Measurements from ENCODE around the gene IKBIP. TPM values are rescaled to one million over a fixed set of nuclear protein-coding genes. Genes with fewer than 3 reads are reported as not detected.
"Not testable (repeated sequence)": the region's sequence is repeated elsewhere in the genome, so short reads cannot be mapped to it uniquely, and the experiment has no call there.

The IKBIP gene, protein sequence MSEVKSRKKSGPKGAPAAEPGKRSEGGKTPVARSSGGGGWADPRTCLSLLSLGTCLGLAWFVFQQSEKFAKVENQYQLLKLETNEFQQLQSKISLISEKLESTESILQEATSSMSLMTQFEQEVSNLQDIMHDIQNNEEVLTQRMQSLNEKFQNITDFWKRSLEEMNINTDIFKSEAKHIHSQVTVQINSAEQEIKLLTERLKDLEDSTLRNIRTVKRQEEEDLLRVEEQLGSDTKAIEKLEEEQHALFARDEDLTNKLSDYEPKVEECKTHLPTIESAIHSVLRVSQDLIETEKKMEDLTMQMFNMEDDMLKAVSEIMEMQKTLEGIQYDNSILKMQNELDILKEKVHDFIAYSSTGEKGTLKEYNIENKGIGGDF
- 97.9 TPM for polyA plus RNA-seq (2013, experiment 1 of 2; ENCODE audit: insufficient read length)
- polyA plus RNA-seq (2013, experiment 2 of 2; ENCODE audit: insufficient read length): 72.5 TPM

GRCh38 chr12:98644712-98645571, at the start of gene IKBIP, which contains the start of gene APAF1:
TSS of gene IKBIP (minus strand) at chr12:98644788. CDS start at chr12:98644701, 87 bp downstream.
TSS of gene APAF1 (plus strand) at chr12:98645290. CDS start at chr12:98648360, 3,070 bp downstream.
- DNase-seq: peak; percentile 96

DNA sequence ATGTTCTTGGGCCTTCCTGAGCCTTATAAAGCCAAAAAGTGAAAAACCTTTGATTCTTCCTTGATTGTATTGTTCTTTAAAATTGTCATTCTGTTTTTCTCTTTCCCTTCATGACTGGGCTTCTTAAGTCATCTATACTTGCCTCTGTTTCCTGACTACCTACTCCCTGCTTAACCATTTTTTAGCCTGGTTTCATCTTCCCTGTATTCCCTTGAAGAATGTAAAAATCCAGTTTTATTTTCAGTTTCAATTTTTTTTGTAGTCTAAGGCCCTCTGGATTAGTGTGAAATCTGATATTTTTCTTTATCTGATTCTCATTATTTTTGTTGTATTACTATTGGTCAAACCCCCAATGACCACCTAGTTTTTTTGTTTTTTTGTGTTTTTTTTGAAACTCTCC, 46.8 kb upstream of the IKBIP start:
- no peak for DNase-seq

DNA sequence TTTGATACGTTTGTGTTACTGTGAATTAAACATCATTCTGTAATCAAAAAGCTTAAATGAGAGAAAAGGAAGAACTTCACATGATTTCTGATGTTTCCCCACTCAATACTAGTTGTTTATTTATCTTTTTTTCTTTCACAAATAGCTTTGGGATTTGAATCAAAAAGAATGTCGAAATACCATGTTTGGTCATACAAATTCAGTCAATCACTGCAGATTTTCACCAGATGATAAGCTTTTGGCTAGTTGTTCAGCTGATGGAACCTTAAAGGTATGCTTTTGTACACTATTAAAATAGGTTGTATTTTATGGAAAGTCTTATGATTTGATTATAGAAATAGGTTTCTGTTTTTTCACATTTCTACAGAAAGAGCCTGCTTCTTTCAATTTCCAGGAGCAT, 42.0 kb upstream of the IKBIP start:
- DNase-seq: no peak

DNA sequence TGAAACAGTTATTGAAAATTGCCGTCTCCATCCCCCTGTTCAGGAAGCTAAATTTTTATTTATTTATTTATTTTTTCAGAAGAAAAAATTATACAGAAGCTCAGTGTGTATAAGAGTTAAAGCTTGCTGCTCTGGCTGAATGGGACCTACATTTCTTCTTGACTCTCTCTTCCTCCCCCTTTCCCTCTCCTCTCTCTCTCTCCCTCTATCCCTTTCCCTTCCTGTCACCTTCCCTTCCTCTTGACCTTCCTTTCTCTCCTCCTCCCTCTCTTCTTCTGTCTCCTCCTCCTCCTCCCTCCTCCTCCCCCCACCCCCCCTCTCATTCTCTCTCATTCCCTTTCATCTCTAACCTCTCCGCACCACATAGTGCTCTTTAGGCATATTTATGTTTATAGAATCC, 39.6 kb upstream of the IKBIP start:
- DNase-seq: no peak

GRCh38 chr12:98679611-98680005, 35.0 kb upstream of the IKBIP start:
- no peak for DNase-seq

DNA sequence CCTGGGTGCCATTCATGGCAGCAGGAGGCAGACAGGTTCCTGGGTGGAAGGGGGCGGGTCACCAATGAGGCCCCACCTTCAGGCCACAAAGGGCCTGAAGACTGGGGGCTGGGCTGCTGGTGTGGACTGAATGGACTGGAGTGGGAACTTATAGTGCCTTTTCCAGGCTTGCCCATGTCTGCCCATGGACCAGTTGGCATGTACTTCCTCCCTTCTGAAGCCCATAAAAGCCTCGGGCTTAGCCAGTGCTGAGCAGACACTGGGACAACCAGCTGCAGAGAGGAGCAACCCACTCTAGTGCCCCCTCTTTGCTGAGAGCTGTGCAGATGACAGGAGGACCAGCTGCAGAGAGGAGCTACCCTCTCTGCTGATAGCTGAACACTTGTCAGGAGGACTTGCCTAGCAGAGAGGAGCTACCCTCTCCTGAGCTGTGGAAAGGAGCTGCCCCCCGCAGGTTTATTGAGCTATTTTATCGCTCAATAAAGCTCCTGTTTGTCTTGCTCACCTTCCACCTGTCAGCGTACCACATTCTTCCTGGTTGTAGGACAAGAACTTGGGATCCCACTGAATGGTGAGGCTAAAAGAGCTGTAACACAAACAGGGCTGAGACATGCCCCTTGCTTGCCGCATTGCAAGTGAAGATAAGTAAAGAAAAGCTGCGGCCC, 34.5 kb upstream of the IKBIP start:
- DNase-seq: no peak

GRCh38 chr12:98678236-98678945, 33.8 kb upstream of the IKBIP start:
- no peak for DNase-seq

DNA sequence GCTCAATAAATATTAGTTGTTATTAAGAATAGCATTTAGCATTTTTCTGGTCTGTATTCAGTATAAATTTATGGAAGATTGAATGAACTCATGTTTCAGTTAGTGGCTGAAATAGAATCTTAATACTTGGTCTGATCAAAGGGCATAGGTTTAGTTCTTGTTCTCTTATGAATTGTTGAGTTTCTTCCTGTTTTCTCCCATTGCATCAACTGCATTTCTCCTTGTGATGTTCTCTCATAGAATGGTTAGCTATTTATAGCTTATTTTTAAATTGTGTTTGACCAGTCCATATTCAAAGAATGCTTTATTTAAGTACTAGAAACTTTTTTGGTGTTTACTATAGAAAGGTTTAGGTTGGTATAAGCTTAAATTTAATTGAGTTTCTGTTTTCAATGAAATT, 30.3 kb upstream of the IKBIP start:
- no peak for DNase-seq

DNA sequence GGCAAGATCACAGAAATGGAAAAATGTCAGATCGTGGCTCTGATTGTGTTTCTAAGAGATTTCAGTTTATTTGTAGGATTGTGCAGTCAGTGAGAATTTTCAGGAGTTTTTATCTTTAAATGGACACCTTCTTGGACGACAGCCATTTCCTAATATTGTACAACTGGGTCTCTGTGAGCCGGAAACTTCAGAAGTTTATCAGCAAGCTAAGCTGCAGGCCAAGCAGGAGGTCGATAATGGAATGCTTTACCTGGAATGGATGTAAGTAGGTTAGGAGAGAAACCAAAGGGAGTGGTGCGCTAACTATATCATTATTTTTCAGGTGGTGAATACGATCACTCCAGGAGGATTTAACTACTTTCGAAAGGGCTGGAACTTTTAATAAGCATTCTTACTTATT, 26.9 kb upstream of the IKBIP start:
- no peak for DNase-seq

DNA sequence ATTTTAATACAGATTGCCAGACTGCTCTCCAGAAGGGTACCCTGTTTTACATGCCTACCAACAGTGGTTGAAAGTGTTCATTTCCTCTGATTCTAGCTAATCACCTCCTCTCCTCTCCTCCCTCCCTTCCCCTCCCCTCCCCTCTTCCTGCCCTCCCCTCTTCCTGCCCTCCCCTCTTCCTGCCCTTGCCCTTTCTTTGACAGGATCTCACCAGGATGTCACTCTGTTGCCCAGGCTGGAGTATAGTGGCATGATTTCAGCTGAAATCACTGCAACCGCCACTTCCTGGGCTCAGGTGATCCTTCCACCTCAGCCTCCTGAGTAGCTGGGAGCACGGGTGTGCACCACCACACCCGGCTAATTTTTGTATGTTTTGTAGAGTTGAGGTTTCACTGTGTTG, 25.2 kb upstream of the IKBIP start:
- DNase-seq: no peak

DNA sequence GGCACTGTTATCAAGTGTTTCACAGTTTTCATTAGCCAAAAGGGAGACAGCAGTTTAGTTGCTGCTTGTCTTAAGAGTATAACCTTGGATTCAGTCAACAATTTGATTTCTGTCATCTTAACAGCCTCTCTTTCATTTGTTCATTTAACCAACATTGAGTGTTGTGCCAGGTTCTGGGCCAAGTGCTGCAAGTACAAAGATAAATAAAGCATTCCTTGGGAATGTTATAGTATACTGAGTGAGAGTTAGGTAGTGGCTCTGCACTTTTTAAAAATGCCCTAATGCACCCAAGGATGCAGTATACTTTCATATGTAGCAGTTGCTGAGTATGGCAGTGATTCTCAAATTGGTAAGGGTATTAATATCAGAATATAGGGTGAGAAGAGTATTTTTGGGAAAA, 15.9 kb upstream of the IKBIP start:
- DNase-seq: no peak

DNA sequence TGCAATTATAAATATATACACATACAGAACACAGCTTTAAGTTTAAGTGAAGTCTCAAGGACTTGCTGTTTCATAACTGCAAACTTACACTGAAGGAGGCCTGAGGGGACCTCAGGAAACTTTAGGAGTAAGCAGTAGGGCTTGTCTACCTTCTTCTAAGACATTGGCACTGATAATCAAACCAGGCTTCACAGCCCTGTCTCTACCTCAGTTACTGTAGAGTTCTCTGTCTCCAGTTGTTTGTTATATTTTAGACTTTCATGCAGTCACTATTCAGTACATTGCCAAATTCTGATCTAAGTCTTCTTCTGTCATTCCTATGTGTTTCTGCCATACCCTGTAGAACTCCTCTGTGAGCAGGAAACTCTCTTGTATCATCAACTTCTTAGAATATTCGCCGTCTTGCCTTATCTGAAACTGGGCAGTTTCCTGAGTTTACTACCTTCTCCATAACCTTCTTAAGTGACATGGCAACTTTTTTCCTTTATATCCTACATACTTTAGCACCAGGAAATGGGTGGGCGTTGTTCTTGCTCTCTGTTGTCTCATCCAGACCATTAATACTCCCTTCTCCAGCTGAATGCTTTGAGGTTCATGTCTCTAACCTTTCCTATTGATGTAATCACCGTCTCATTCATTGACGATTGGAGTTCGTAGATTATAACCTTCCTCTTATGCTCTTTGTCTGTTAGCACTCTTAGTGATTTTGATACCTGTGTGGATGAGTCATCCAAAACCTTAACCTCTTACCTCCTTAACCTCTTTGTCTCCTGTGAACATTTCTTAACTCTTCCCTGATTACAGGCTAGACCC, 11.9 kb upstream of the IKBIP start:
- DNase-seq: no peak

DNA sequence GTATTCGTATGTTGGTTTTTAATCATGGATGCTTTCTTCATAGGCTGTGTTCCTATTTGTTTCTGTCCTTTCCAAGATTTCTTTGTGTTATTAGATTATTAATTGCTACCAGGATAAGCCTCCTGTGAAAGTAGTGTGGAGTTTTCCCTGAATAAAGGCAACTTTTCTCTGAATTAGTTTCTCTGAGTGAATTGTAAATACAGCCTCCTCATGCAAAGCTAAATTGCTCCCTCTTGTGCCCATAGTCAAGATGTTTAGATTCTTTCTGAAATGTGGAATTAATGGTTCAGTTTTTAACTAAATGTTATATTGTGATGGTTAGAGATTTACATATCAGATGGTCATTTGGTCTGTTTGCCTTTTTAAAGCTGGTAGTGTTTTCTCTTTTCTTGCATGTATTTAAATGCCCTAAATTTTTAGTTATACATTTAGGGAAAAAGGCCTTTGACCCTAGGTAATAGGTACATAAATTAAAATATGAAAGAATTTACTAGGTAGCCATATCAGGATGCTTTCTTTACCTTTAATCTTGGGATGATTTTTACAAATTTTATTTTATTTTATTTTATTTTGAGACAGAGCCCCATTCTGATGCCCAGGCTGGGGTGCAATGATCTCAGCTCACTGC, 9.4 kb upstream of the IKBIP start:
- peak; percentile 62 for DNase-seq

DNA sequence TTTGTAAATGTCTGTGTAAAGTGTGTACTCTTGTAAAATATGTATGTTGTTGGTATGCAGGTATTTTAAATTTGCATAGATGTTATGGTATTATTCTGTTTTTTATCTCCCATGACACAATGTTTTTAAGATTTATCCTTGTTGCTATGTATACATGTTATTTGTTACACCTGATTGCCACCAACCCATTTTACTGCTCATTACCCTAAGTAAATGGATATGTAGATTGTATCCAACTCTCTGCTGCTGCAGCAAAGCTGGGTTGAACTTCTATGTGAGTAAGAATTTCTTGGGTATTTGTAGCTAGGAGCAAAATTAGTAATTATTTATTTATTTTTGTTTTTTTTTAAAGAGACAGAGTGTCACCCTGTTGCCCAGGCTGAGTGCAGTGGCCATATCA, 6.7 kb upstream of the IKBIP start:
- DNase-seq: no peak

- DNase-seq: peak; percentile 68
Observed at GRCh38 chr12:98646294-98647090, 1.9 kb upstream of the IKBIP start.

- DNase-seq: peak; percentile 17
Observed at GRCh38 chr12:98645572-98646067, 1.0 kb upstream of the IKBIP start.

DNA sequence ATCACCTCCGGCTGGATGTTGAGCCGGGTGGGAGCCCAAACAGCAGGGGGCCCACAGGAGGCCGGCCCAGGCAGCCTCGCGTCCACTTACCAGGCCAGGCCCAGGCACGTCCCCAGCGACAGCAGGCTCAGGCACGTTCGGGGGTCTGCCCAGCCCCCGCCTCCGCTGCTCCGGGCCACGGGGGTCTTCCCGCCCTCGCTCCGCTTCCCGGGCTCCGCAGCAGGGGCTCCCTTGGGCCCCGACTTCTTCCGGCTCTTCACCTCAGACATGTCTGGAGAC, 216 bp downstream of the IKBIP start:
- peak; percentile 60 for DNase-seq

- DNase-seq: not testable (repeated sequence)
Observed at GRCh38 chr12:98642801-98643200, 1.8 kb downstream of the IKBIP start.

DNA sequence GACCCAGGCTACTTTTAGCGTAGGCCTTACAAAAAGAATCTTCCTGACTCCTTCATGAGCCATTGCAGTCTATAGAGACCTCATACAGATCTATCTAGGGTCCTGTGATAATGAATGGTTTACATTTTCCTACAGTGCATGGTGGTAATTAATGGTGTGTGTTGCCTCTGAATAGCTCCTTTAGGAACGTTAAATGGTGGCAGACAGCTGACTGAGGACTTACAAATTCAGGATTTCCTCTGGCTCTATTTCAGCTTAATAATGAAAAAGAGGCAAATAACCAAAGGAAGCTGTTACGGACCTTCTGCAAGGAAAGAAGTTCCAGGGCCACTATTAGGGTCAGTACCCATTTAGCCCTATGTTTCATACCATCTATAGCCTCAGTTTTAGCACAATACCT, 5.1 kb downstream of the IKBIP start:
- no peak for DNase-seq

- no peak for DNase-seq
Observed at GRCh38 chr12:98638009-98638408, 6.6 kb downstream of the IKBIP start.
